Putamen (tissue), 1 donor: ENCODE measurements around the gene DYNLRB1.
"Not testable (repeated sequence)": the region's sequence is repeated elsewhere in the genome, so short reads cannot be mapped to it uniquely, and the experiment has no call there.

Experiments
- DNase-seq: peaks from one replicate; pipeline ENCODE4 v3.0.0-alpha.2; 2016; ENCODE audit warnings: low spot score

The DYNLRB1 gene

DNA sequence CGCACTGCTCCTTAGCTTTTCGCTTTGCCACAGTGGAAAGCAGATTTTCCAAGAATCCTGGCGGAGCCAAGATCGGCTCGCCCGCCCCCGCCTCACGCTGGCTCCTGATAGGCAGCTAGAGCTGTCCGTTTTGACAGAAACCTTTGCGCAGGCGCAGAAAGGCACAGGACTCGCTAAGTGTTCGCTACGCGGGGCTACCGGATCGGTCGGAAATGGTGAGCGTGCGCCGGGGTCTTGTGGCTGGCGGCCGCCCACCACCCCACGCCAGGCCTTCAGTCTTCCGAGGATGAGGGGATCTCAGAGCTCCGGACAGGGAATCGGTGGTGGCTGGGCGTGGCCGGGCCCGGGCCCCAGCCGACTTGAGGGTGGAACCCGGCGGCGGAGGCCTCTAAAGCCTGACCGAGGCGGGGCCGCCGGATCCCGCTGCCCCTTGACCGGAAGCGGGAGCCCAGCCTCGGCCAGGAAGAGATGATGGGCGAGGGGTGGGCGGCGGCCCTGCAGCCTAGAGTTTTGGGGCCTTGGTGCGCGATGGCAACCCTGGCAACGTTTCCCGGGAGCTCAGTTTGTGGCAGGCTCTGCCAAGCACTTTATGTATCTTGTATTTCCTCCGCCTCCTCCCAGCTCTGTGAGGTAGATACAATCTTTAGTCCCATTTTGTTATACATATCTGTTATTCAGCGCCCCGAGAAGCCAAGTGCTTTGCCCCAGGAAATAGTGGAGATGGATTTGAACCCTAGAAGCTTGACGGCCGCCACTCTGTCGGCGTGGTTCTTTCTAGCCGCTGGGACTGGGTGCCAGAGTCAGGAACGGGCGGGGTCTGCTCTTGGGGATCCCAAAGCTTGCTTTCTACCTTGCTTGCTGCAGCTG is at the start of gene DYNLRB1:
Gene DYNLRB1 (plus strand): TSS at position 176 of the 867 bp plus-strand sequence. CDS start 37 bp downstream, at position 213.
- peak; percentile 96 for DNase-seq

GRCh38 chr20:34468951-34469350 is 47.3 kb upstream of the DYNLRB1 start:
- DNase-seq: no peak

- DNase-seq: no peak
Measured at GRCh38 chr20:34472246-34472925, 43.8 kb upstream of the DYNLRB1 start.

DNA sequence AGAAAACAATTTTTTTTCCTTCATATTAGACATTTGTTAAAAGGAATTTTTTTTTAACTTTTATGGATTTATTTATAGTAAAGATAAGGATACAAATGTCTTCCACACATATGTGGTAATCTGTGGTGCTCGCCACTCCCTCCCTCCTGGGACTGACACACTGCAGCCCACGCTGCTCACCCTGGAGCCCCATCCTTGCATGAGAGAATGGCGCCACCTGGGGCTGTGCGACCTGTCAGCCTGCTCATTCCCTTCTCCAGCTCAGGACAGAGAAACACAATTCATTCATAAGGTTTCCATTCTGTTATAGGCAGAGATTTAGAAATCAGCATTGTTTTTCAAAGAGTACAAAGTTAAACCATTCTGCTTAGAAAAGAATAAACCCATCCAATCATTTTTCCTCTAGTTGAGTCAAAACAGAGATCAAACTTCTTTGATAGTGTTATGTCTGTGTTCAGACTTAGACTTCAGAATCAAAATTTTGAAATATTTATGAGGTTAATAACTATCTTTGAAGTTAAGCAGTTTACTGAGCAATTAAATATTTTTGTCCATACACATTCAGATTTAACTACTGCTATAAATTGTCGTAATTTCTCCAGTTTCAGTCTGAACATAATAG is 42.8 kb upstream of the DYNLRB1 start:
- peak; percentile 41 for DNase-seq

- peak; percentile 47 for DNase-seq
Measured at GRCh38 chr20:34475979-34476736, 40.1 kb upstream of the DYNLRB1 start.

GRCh38 chr20:34479627-34480026 is 36.6 kb upstream of the DYNLRB1 start:
- DNase-seq: no peak

DNA sequence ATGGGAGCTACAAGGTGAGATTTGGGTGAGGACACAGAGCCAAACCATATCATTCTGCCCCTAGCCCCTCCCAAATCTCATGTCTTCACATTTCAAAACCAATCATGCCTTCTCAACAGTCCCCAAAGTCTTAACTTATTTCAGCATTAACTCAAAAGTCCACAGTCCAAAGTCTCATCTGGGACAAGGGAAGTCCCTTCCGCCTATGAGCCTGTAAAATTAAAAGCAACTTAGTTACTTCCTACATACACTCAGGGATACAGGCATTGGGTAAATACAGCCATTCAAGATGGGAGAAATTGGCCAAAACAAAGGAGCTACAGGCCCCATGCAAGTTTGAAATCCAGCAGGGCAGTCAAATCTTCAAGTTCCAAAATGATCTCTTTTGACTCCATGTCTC is 34.1 kb upstream of the DYNLRB1 start:
- not testable (repeated sequence) for DNase-seq

DNA sequence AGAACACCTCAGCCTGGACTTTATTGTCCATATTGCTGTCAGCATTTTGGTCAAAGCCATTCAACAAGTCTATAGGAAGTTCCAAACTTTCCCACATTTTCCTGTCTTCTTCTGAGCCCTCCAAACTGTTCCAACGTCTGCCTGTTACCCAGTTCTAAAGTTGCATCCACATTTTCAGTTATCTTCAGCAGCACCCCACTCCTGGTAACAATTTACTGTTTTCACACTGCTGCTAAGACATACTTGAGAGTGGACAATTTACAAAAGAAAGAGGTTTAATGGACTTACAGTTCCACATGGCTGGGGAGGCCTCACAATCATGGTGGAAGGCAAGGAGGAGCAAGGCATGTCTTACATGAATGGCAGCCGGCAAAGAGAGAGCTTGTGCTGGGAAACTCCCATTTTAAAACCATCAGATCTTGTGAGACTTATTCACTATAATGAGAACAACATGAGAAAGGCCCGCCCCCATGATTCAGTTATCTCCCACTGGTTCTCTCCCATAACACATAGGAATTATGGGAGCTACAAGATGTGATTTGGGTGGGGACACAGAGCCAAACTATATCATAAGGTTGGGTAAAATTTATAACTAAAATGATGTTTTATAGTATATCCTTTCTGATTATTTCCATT is 32.5 kb upstream of the DYNLRB1 start:
- DNase-seq: not testable (repeated sequence)

DNA sequence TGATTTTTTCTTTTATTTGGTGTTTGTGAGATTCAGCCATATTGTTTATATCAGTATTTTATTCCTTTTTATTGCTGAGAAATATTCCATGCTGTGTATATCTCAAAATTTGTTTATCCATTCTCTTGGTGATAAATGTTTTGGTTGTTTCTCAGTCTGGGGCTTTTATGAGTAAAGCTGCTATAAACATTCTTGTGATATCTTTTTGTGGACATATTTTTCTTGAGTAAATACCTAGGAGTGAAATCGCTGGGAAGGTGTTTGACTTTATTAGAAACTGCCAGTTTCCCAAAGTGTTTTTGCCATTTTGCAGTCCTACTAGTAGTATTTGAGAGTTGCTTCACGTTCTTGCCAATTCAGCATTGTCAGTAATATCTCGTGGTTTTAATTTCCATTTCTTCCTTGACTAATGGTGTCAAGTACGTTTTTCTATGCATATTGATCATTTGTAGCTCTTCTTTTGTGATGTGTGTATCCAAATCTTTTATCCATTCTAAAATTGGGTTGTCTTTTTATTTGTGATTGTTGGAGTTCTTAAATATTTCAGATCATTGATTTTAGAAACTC is 31.1 kb upstream of the DYNLRB1 start:
- no peak for DNase-seq

- DNase-seq: no peak
Measured at GRCh38 chr20:34491226-34491931, 24.8 kb upstream of the DYNLRB1 start.

- no peak for DNase-seq
Measured at GRCh38 chr20:34491932-34492509, 24.2 kb upstream of the DYNLRB1 start.

DNA sequence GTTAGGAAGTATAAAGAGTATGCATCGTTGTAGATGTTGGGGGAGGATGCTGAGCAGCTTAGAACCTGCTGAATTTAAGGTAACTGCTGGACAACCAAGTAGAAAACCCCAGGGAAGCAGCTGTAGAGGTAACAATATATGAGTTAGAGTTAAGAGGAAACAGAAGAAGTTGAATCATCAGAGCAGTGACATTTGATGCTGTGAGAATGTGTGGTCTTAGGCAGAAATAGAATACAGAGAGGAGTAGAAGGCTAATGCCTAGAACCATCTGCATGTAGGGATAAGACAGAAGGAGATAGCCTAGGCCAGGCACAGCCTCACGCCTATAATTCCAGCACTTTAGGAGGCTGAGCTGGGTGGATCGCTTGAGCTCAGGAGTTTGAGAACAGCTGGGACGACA is 22.6 kb upstream of the DYNLRB1 start:
- no peak for DNase-seq

DNA sequence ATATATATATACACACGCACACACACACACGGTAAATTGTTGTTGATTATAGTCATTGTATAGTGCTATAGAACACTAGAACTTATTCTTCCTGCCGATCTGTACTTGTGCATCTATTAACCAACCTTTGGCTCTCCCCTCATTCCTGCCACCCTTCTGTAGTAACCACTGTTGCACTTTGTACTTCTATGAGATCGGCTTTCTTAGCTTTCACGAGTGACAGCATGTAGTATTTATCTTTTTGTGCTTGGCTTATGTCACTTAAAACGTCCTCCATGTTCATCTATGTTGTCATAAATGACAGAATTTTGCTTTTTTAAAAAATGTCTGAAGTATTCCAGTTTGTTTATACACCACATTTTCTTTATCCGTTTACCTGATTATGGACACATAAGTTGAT is 20.9 kb upstream of the DYNLRB1 start:
- DNase-seq: no peak

GRCh38 chr20:34495916-34496315 is 20.3 kb upstream of the DYNLRB1 start:
- no peak for DNase-seq

DNA sequence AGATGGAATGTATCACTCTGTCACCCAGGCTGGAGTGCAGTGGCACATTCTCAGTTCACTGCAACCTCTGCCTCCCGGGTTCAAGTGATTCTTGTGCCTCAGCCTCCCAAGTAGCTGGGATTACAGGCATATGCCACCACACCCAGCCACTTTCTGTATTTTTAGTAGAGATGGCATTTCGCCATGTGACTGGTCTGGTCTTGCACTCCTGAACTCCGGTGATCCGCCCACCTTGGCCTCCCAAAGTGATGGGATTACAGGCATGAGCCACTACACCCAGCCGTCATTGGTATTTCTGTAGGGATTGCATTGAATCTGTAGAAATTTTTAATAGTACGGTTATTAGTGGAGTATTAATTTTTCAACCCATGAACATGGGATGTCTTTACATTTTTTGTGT is 18.6 kb upstream of the DYNLRB1 start:
- not testable (repeated sequence) for DNase-seq

DNA sequence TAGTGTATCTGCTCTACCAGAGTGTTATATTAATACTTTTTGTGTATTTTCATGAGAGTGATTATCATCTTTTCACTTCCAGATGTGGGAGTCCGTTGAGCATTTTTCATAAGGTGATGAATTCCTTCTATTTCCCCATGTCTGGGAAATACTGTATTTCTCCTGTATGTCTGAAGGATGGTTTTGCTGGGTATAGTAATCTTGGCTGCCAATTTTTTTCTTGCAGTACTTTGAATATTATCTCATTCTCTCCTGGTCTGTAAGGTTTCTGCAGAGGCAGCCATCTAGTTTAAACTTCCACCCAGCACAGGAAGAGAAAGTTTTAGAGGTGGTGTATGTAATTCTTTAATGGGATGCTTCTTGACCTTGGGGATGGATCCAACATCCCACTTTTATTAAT is 15.4 kb upstream of the DYNLRB1 start:
- DNase-seq: no peak

- no peak for DNase-seq
Measured at GRCh38 chr20:34506480-34506879, 9.7 kb upstream of the DYNLRB1 start.

DNA sequence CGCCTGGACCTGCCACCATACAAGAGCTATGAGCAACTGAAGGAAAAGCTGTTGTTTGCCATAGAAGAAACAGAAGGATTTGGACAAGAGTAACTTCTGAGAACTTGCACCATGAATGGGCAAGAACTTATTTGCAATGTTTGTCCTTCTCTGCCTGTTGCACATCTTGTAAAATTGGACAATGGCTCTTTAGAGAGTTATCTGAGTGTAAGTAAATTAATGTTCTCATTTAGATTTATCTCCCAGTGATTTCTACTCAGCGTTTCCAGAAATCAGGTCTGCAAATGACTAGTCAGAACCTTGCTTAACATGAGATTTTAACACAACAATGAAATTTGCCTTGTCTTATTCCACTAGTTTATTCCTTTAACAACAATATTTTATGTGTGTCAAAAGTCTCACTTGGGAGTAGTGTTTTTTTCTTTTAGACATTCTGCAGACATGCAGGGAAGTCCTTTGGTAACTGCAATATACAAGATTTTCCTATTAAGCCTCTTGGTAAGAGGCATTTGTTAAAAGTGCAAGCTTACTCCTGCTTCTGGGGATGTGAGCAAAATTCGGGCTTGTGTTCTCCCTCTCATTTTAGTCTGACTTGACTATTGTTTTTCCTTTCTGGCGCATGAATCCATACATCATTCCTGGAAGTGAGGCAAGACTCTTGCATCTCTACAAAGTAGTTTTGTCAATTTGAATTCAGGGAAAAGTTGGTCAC is 8.4 kb upstream of the DYNLRB1 start:
- DNase-seq: no peak

GRCh38 chr20:34510575-34510974 is 5.6 kb upstream of the DYNLRB1 start:
- no peak for DNase-seq

DNA sequence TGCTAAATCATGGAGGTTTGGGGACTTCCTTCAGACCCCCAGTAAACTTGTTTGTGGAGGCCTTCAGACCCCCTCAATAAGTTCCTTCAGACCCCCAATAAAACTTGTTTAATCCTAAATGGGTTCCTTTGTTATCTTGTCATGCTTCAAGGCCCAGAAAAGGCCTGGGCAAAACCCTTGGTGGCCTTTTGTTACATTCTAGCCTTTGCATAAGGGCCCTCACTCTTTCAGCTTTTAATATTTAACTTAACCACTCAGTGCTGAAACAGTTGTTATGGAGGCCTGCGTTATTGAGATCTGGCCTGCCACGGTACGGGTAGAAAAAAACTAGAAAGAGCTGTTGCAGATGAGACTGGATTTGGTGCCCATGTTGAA is 4.3 kb upstream of the DYNLRB1 start:
- no peak for DNase-seq
